Measurements from ENCODE around the gene FGF11. TPM values are rescaled to one million over a fixed set of nuclear protein-coding genes. Genes with fewer than 3 reads are reported as not detected.

Gene FGF11
- total RNA-seq, 2 donors from 2014 or later = 4.0 to 8.8 TPM

DNA sequence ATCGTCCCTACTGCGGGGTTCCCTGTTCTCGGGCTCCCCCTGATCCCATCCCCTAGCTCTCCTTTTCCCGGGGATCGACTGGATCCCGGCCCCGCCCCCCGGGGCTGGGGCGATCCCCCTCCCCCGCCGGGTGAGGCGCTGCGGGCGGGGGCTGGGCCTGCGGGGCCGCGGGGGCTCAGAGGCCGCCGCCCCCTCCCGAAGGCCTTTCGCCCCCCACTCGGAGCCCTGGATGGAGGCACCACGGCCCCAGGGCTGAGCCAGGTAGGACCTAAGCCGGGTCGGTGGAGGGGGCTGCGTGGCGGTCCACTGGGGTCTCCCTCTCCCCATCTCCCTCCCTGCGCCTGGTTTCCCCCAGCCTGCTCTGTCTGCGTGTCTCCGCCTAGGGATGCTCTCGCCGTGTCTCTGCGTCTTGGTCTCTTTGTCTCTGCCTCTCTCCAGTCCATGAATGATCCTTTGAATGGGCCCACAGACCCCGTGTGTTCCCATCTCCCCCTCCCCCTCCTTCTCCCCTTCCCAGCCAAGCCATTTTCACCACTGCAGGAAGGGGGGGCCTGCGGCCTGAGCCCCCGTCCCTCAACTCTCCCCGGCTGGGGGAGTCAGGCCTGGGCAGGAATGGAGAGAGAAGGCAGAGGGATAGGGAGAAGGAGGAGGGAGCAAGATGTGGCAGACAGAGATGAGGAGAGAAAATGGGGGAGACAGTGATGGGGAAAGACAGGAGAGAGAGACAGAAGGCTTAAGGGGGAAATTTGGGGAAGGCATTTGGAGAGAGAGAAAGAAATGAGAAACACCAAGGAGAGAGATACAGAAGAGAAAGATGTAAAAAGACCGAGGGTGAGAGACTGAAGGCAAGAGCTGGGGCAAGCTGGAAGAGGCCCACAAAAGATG lies 33.7 kb upstream of the FGF11 start:
- H3K36me3 ChIP-seq (ENCODE audit: control insufficient read depth, insufficient read depth, low read length) = peaks cover 26% of the 10 kb centered on the region
- TF ChIP-seq, protein P1, sequence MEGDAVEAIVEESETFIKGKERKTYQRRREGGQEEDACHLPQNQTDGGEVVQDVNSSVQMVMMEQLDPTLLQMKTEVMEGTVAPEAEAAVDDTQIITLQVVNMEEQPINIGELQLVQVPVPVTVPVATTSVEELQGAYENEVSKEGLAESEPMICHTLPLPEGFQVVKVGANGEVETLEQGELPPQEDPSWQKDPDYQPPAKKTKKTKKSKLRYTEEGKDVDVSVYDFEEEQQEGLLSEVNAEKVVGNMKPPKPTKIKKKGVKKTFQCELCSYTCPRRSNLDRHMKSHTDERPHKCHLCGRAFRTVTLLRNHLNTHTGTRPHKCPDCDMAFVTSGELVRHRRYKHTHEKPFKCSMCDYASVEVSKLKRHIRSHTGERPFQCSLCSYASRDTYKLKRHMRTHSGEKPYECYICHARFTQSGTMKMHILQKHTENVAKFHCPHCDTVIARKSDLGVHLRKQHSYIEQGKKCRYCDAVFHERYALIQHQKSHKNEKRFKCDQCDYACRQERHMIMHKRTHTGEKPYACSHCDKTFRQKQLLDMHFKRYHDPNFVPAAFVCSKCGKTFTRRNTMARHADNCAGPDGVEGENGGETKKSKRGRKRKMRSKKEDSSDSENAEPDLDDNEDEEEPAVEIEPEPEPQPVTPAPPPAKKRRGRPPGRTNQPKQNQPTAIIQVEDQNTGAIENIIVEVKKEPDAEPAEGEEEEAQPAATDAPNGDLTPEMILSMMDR (conservative IDR thresholded peaks at IDR 0.05) = no peak
- no peaks in the 10 kb centered on the region for H3K4me1 ChIP-seq (ENCODE audit: control insufficient read depth, insufficient read depth, low read length)
- Mint-ChIP-seq H3K4me3 (peak overlapping the region; percentile 77), H3K27me3 (ENCODE audit: insufficient read depth) (peaks cover 16% of the 10 kb centered on the region), H3K4me1 (peaks cover 20% of the 10 kb centered on the region), H3K9me3 (no peaks in the 10 kb centered on the region), H3K36me3 (ENCODE audit: low read depth) (peaks cover 27% of the 10 kb centered on the region), H3K27ac (peak overlapping the region; percentile 86)
- no peaks in the 10 kb centered on the region for H3K9me3 ChIP-seq (ENCODE audit: control insufficient read depth, low read length)
- no peak overlapping the region for H3K27ac ChIP-seq (ENCODE audit: low read depth, low read length)
- DNase-seq = peak; percentile 84
- whole genome bisulfite sequencing, 2 experiments (ENCODE audit: insufficient coverage in 1 of 2, insufficient read length in 1 of 2) = 2 to 3% methylated on average over 12 to 37 of the region's 38 CpGs
- H3K4me3 ChIP-seq (ENCODE audit: low read length) = peak overlapping the region; percentile 91
- no peaks in the 10 kb centered on the region for H3K27me3 ChIP-seq (ENCODE audit: control insufficient read depth, insufficient read depth, low read length, poor library complexity, severe bottlenecking)
- peak overlapping the region; percentile 70 for H3K9ac ChIP-seq (ENCODE audit: extremely low read depth, low read length, poor library complexity, severe bottlenecking)

DNA sequence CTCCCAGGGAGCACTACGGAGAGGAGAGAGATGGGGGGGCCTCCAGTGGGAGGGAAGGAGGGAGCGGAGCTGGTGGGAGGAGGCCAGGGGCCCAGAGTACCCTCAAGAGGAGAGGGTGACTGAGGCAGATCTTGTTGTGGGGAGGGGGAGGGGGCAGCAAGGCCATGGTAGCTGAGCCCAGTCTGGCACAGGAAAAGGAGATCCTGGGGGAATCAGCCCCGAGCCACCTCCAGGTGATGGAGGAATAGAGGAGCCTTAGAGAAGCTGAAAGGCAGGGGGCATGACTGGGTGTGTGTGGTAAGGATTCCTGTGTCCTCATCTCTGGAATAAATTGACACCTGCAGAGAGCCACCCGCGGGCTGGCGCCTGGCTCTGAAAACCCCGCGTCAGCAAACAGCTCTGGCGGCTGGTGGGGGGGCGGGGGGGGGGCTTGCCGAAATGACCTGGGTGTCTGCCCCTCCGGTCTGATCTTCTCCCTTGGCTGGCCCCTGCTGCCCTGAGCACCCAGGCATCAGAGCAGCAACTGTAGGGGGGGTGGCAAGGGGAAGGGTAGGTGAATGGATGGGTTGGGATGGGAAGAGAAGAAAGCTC lies 33.0 kb upstream of the FGF11 start:
- H3K9me3 Mint-ChIP-seq = no peaks in the 10 kb centered on the region
- TF ChIP-seq, protein P1 (conservative IDR thresholded peaks at IDR 0.05) = no peak
- no peak overlapping the region for H3K27ac ChIP-seq (ENCODE audit: low read depth, low read length)
- H3K4me3 ChIP-seq (ENCODE audit: low read length) = peak overlapping the region; percentile 91
- peaks cover 29% of the 10 kb centered on the region for H3K36me3 Mint-ChIP-seq (ENCODE audit: low read depth)
- H3K9me3 ChIP-seq (ENCODE audit: control insufficient read depth, low read length) = no peaks in the 10 kb centered on the region
- H3K27me3 Mint-ChIP-seq (ENCODE audit: insufficient read depth) = peaks cover 16% of the 10 kb centered on the region
- H3K4me1 Mint-ChIP-seq = peaks cover 20% of the 10 kb centered on the region
- WGBS, 2 experiments (ENCODE audit: insufficient coverage in 1 of 2, insufficient read length in 1 of 2) = 21 to 22% methylated on average over 2 to 9 of the region's 12 CpGs
- peak overlapping the region; percentile 77 for H3K4me3 Mint-ChIP-seq
- H3K36me3 ChIP-seq (ENCODE audit: control insufficient read depth, insufficient read depth, low read length) = peaks cover 29% of the 10 kb centered on the region
- no peak overlapping the region for H3K27ac Mint-ChIP-seq
- H3K4me1 ChIP-seq (ENCODE audit: control insufficient read depth, insufficient read depth, low read length) = no peaks in the 10 kb centered on the region
- peak overlapping the region; percentile 70 for H3K9ac ChIP-seq (ENCODE audit: extremely low read depth, low read length, poor library complexity, severe bottlenecking)
- DNase-seq = peak; percentile 77
- no peaks in the 10 kb centered on the region for H3K27me3 ChIP-seq (ENCODE audit: control insufficient read depth, insufficient read depth, low read length, poor library complexity, severe bottlenecking)

DNA sequence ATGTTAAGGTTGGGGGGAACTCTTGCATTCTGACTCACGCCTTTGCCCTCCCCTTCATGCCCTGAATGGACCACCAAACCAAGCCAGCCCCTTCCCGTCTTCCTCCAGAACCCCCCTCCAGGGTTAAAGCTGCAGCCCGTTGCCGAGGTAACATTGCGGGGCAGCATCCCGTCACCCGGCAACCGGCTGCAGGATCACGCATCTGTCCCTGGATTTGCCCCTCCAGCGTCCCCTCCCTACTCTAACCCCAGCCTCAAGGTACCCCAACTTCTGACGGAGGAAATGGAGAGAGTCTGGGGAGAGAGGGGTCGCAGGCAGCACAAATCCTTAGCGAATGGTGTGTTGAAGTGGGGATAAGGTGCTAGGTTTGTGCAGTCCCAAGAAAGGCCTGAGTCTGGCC lies 32.2 kb upstream of the FGF11 start:
- no peak overlapping the region for H3K4me3 ChIP-seq (ENCODE audit: low read length)
- TF ChIP-seq, protein P1 (conservative IDR thresholded peaks at IDR 0.05) = no peak
- WGBS, 2 experiments (ENCODE audit: insufficient coverage in 1 of 2, insufficient read length in 1 of 2) = 85 to 86% methylated on average over 2 to 11 of the region's 13 CpGs
- H3K27me3 ChIP-seq (ENCODE audit: control insufficient read depth, insufficient read depth, low read length, poor library complexity, severe bottlenecking) = no peaks in the 10 kb centered on the region
- no peak overlapping the region for H3K27ac ChIP-seq (ENCODE audit: low read depth, low read length)
- no peak for DNase-seq
- H3K9ac ChIP-seq (ENCODE audit: extremely low read depth, low read length, poor library complexity, severe bottlenecking) = no peak overlapping the region
- Mint-ChIP-seq H3K36me3 (ENCODE audit: low read depth) (peaks cover 26% of the 10 kb centered on the region), H3K4me1 (peaks cover 16% of the 10 kb centered on the region), H3K9me3 (no peaks in the 10 kb centered on the region), H3K27me3 (ENCODE audit: insufficient read depth) (peaks cover 16% of the 10 kb centered on the region), H3K4me3 (no peak overlapping the region), H3K27ac (no peak overlapping the region)
- H3K4me1 ChIP-seq (ENCODE audit: control insufficient read depth, insufficient read depth, low read length) = no peaks in the 10 kb centered on the region
- H3K36me3 ChIP-seq (ENCODE audit: control insufficient read depth, insufficient read depth, low read length) = peaks cover 24% of the 10 kb centered on the region
- H3K9me3 ChIP-seq (ENCODE audit: control insufficient read depth, low read length) = no peaks in the 10 kb centered on the region

All from endodermal cell (in vitro differentiated cells).